ENCODE results near the gene TMEM74B. TPM values are rescaled to one million over a fixed set of nuclear protein-coding genes. Genes with fewer than 3 reads are reported as not detected.

TMEM74B gene
- total RNA-seq, 2 experiments from 2014 or later: 0.17 TPM; not detected in 1

DNA sequence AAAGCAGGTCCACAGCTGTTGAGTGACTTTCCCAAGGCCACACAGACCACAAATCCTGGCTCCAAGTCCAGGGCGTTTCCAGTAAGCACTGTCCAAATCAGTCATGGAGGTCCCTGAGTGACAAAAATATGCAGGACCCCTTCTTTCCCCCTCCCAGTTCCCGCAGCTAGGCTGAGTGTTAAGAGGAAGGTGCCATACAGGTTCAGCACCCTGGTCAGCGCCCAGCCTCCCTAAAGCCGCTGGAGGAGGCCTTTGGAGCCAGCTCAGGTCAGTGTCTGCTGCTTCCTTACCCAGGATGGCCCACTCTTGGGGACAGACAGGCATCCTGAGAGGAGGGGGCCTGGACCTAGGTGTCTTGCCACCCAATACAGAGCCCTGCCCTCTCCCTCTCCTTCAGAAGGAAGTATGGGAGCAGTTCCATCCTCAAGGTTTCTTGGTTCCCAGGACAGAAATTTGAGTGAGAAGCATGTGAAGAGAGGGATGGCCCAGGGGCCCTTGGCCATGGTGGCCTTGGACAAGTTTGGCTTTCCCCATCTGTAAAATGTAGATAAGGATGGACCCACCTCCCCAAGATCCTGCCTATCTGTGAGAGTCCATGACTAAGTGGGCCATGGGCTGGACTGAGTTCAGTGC lies 13.2 kb downstream of the TMEM74B start:
- Mint-ChIP-seq H3K27ac (no peak overlapping the region), H3K9me3 (no peaks in the 10 kb centered on the region), H3K27me3 (ENCODE audit: low read depth) (no peaks in the 10 kb centered on the region), H3K4me1 (ENCODE audit: low read depth) (no peaks in the 10 kb centered on the region), H3K36me3 (ENCODE audit: low read depth) (peaks cover 42% of the 10 kb centered on the region), H3K4me3 (no peak overlapping the region)
- intact Hi-C loops (cut with micrococcal nuclease): no loop called here
- DNase-seq: peak; percentile 16
- CTCF ChIA-PET: interaction anchor here (1.0 kb wide), 1 partner anchor 41 kb away, joined by 3 read pairs; no protein-coding TSS in a partner anchor

- no peaks in the 10 kb centered on the region for H3K9me3 Mint-ChIP-seq
- H3K27me3 Mint-ChIP-seq (ENCODE audit: low read depth): no peaks in the 10 kb centered on the region
- intact Hi-C loops (cut with micrococcal nuclease): no loop called here
- H3K4me3 Mint-ChIP-seq: no peak overlapping the region
- no peaks in the 10 kb centered on the region for H3K4me1 Mint-ChIP-seq (ENCODE audit: low read depth)
- CTCF ChIA-PET: no interaction called here
- no peak for DNase-seq
- H3K36me3 Mint-ChIP-seq (ENCODE audit: low read depth): peaks cover 51% of the 10 kb centered on the region
- no peak overlapping the region for H3K27ac Mint-ChIP-seq
Observed at GRCh38 chr20:1169224-1169623, 15.6 kb downstream of the TMEM74B start.

GRCh38 chr20:1166948-1167720 lies 17.6 kb downstream of the TMEM74B start:
- Mint-ChIP-seq H3K4me3 (no peak overlapping the region), H3K36me3 (ENCODE audit: low read depth) (peaks cover 51% of the 10 kb centered on the region), H3K4me1 (ENCODE audit: low read depth) (no peaks in the 10 kb centered on the region), H3K27me3 (ENCODE audit: low read depth) (no peaks in the 10 kb centered on the region), H3K9me3 (no peaks in the 10 kb centered on the region), H3K27ac (no peak overlapping the region)
- DNase-seq: no peak
- intact Hi-C loops (cut with micrococcal nuclease): no loop called here
- CTCF ChIA-PET: no interaction called here

- CTCF ChIA-PET: no interaction called here
- Mint-ChIP-seq H3K36me3 (ENCODE audit: low read depth) (peaks cover 55% of the 10 kb centered on the region), H3K27me3 (ENCODE audit: low read depth) (no peaks in the 10 kb centered on the region), H3K27ac (no peak overlapping the region), H3K4me1 (ENCODE audit: low read depth) (no peaks in the 10 kb centered on the region), H3K9me3 (no peaks in the 10 kb centered on the region), H3K4me3 (no peak overlapping the region)
- DNase-seq: no peak
- intact Hi-C loops (cut with micrococcal nuclease): no loop called here
Observed at GRCh38 chr20:1165941-1166340, 18.8 kb downstream of the TMEM74B start.

DNA sequence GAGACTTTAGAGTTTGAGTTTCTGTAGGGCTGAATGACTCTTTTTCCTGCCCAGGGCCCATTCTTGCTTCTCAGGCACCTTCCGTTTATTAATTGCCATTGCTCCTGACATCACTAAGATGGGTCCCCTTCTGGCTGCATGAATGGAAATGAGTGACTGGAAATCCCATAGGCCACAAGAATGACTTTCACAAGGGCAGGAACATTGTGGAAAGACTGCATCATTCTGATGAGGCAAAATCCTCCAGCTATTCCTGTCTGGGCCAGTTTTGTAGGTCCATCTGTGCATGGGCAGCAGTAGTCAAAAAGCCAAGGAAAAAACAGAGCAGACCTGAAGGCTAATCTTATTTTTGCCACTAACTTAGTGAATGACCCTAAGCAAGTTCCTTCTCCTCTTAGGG lies 19.3 kb downstream of the TMEM74B start:
- Mint-ChIP-seq H3K27ac (no peak overlapping the region), H3K36me3 (ENCODE audit: low read depth) (peaks cover 58% of the 10 kb centered on the region)
- intact Hi-C loops (cut with micrococcal nuclease): no loop called here

DNA sequence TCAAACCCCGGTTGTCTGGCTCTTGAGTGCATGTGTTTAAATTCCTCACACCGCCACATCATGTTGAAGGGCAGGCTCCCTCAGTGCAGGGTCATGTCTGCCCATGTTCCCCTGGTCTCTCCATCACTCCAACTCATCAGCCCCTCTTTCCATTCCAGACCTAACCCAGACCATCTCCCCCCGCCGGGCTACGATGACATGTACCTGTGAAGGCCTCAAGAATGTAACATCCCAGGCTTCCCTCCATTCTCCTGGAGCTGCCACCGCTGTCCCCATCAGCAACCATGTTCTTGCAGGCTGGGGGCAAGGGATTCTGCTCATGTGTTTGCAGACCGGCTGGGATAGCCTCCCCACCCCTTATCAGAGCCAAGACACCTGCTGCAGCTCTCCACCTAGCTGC lies 19.9 kb downstream of the TMEM74B start:
- no peak for DNase-seq
- peaks cover 60% of the 10 kb centered on the region for H3K36me3 Mint-ChIP-seq (ENCODE audit: low read depth)
- no peak overlapping the region for H3K27ac Mint-ChIP-seq
- H3K4me1 Mint-ChIP-seq (ENCODE audit: low read depth): no peaks in the 10 kb centered on the region
- H3K27me3 Mint-ChIP-seq (ENCODE audit: low read depth): no peaks in the 10 kb centered on the region
- no peak overlapping the region for H3K4me3 Mint-ChIP-seq
- CTCF ChIA-PET: no interaction called here
- H3K9me3 Mint-ChIP-seq: no peaks in the 10 kb centered on the region
- intact Hi-C loops (cut with micrococcal nuclease): no loop called here

More for the DNA sequence above, 19.3 kb downstream of the TMEM74B start:
- Mint-ChIP-seq H3K9me3 (no peaks in the 10 kb centered on the region), H3K4me3 (no peak overlapping the region), H3K4me1 (ENCODE audit: low read depth) (no peaks in the 10 kb centered on the region), H3K27me3 (ENCODE audit: low read depth) (no peaks in the 10 kb centered on the region)
- no peak for DNase-seq
- CTCF ChIA-PET: no interaction called here

DNA sequence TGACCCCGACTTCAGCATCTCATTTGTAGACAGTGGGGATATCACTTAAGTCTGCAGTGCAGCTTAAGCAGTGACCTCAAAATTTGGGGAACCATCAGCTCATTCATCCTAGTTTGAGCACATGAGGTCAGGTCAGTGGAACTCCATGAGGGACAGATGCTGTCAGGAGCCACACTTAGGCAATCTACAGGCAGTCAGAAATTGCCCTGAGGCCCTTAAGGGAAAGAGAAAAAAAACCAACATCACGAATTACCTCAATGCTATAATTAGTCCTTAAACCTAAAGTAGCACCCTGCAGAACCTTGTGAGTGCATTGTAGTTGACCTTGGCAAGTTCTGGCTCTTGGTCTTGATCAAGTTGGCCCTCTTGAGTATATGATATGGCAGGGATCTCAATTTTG lies 21.1 kb downstream of the TMEM74B start:
- no peaks in the 10 kb centered on the region for H3K27me3 Mint-ChIP-seq (ENCODE audit: low read depth)
- DNase-seq: no peak
- CTCF ChIA-PET: interaction anchor here (0.7 kb wide), 1 partner anchor 23 kb away, joined by 4 read pairs; no protein-coding TSS in a partner anchor
- intact Hi-C loops (cut with micrococcal nuclease): no loop called here
- no peak overlapping the region for H3K27ac Mint-ChIP-seq
- H3K4me1 Mint-ChIP-seq (ENCODE audit: low read depth): no peaks in the 10 kb centered on the region
- H3K4me3 Mint-ChIP-seq: no peak overlapping the region
- H3K9me3 Mint-ChIP-seq: no peaks in the 10 kb centered on the region
- peaks cover 58% of the 10 kb centered on the region for H3K36me3 Mint-ChIP-seq (ENCODE audit: low read depth)

- intact Hi-C loops (cut with micrococcal nuclease): no loop called here
- DNase-seq: no peak
- Mint-ChIP-seq H3K27ac (no peak overlapping the region), H3K9me3 (no peaks in the 10 kb centered on the region), H3K27me3 (ENCODE audit: low read depth) (no peaks in the 10 kb centered on the region), H3K36me3 (ENCODE audit: low read depth) (peaks cover 52% of the 10 kb centered on the region), H3K4me1 (ENCODE audit: low read depth) (no peaks in the 10 kb centered on the region), H3K4me3 (no peak overlapping the region)
- CTCF ChIA-PET: interaction anchor here (0.7 kb wide), 1 partner anchor 23 kb away, joined by 4 read pairs; no protein-coding TSS in a partner anchor
Observed at GRCh38 chr20:1163105-1163504, 21.7 kb downstream of the TMEM74B start.

DNA sequence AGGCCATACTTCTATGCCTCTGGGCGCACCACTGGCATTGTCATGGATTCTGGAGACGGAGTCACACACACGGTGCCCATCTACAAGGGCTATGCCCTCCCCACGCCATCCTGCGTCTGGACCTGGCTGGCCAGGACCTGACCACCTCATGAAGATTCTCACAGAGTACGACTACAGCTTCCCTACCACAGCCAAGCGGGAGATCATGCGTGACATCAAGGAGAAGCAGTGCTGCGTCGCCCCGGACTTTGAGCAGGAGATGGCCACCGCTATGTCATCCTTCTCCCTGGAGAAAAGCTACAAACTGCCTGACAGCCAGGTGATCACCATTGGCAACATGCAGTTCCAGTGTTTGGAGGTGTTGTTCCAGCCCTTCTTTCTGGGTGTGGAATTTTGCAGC lies 23.8 kb downstream of the TMEM74B start:
- DNase-seq: no peak
- Mint-ChIP-seq H3K9me3 (peaks cover under 1% of the 10 kb centered on the region), H3K27ac (no peak overlapping the region), H3K4me1 (ENCODE audit: low read depth) (no peaks in the 10 kb centered on the region), H3K4me3 (no peak overlapping the region), H3K27me3 (ENCODE audit: low read depth) (no peaks in the 10 kb centered on the region), H3K36me3 (ENCODE audit: low read depth) (peaks cover 40% of the 10 kb centered on the region)
- CTCF ChIA-PET: no interaction called here
- intact Hi-C loops (cut with micrococcal nuclease): no loop called here

DNA sequence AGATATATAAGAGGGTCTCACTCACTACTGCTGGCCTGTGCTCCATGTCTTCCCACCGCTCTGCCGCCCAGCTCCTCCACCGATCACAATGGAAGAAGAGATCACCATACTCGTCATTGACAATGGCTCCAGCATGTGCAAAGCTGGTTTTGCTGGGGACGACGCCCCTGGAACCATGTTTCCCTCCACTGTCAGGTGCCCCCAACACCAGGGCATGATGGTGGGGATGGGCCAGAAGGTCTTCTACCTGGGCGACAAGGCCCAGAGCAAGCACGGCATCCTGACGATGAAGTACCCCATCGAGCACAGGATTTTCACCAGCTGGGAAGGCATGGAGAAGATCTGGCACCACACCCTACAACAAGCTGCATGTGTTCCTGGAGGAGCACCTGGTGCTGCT lies 24.3 kb downstream of the TMEM74B start:
- Mint-ChIP-seq H3K4me1 (ENCODE audit: low read depth) (no peaks in the 10 kb centered on the region), H3K27ac (no peak overlapping the region), H3K27me3 (ENCODE audit: low read depth) (no peaks in the 10 kb centered on the region), H3K36me3 (ENCODE audit: low read depth) (peaks cover 42% of the 10 kb centered on the region), H3K9me3 (peaks cover 3% of the 10 kb centered on the region), H3K4me3 (no peak overlapping the region)
- intact Hi-C loops (cut with micrococcal nuclease): no loop called here
- CTCF ChIA-PET: no interaction called here
- DNase-seq: no peak

- CTCF ChIA-PET: interaction anchor here (0.6 kb wide), 1 partner anchor 265 kb away, joined by 3 read pairs; no protein-coding TSS in a partner anchor
- intact Hi-C loops (cut with micrococcal nuclease): no loop called here
- Mint-ChIP-seq H3K36me3 (ENCODE audit: low read depth) (peaks cover 46% of the 10 kb centered on the region), H3K27ac (no peak overlapping the region), H3K4me1 (ENCODE audit: low read depth) (peaks cover 2% of the 10 kb centered on the region), H3K9me3 (peaks cover 3% of the 10 kb centered on the region), H3K27me3 (ENCODE audit: low read depth) (no peaks in the 10 kb centered on the region), H3K4me3 (no peak overlapping the region)
- DNase-seq: no peak
Observed at GRCh38 chr20:1155342-1155741, 29.4 kb downstream of the TMEM74B start.

DNA sequence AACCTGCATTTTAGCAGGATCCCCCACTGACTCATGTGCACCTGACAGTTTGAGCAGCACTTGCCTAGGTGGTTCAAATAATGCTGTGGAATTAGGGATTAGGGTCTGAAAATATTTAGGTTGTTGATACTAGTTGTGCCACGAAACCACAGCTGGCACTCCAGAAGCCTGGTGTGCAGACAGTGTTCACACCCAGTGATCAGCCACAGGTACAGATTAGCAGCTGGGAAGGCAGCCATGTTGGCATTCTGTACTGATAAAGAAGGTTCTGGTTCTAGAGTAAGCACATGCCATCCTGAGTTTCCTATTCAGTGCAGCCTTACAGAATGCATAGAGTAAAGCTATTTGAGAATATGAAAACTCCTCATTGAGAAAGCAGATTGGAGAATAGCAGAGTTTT lies 30.1 kb downstream of the TMEM74B start:
- no peak overlapping the region for H3K27ac Mint-ChIP-seq
- H3K4me1 Mint-ChIP-seq (ENCODE audit: low read depth): peaks cover 2% of the 10 kb centered on the region
- CTCF ChIA-PET: interaction anchor here (0.6 kb wide), 1 partner anchor 266 kb away, joined by 3 read pairs; no protein-coding TSS in a partner anchor
- H3K9me3 Mint-ChIP-seq: peaks cover 3% of the 10 kb centered on the region
- peaks cover 43% of the 10 kb centered on the region for H3K36me3 Mint-ChIP-seq (ENCODE audit: low read depth)
- no peaks in the 10 kb centered on the region for H3K27me3 Mint-ChIP-seq (ENCODE audit: low read depth)
- H3K4me3 Mint-ChIP-seq: no peak overlapping the region
- DNase-seq: no peak
- intact Hi-C loops (cut with micrococcal nuclease): no loop called here

- no peak overlapping the region for H3K27ac Mint-ChIP-seq
- CTCF ChIA-PET: no interaction called here
Observed at GRCh38 chr20:1154226-1154625, 30.6 kb downstream of the TMEM74B start.

More at GRCh38 chr20:1154226-1154625, 30.6 kb downstream of the TMEM74B start:
- Mint-ChIP-seq H3K4me1 (ENCODE audit: low read depth) (peaks cover 2% of the 10 kb centered on the region), H3K27me3 (ENCODE audit: low read depth) (no peaks in the 10 kb centered on the region), H3K9me3 (peaks cover 3% of the 10 kb centered on the region), H3K4me3 (no peak overlapping the region), H3K36me3 (ENCODE audit: low read depth) (peaks cover 45% of the 10 kb centered on the region)
- no peak for DNase-seq
- intact Hi-C loops (cut with micrococcal nuclease): no loop called here

Measured in activated naive CD4-positive, alpha-beta T cell treated with anti-CD3 and anti-CD28 coated beads for 36 hours (primary cell).